GM19240 (cell line): ENCODE measurements around the gene ZSWIM5.
"Not testable (repeated sequence)": the region's sequence is repeated elsewhere in the genome, so short reads cannot be mapped to it uniquely, and the experiment has no call there.

Experiments
- DNase-seq: peaks from one replicate; pipeline ENCODE4 v3.0.0; 2011; ENCODE audit warnings: low spot score; ENCODE audit not compliant: insufficient read length

ZSWIM5 gene

DNA sequence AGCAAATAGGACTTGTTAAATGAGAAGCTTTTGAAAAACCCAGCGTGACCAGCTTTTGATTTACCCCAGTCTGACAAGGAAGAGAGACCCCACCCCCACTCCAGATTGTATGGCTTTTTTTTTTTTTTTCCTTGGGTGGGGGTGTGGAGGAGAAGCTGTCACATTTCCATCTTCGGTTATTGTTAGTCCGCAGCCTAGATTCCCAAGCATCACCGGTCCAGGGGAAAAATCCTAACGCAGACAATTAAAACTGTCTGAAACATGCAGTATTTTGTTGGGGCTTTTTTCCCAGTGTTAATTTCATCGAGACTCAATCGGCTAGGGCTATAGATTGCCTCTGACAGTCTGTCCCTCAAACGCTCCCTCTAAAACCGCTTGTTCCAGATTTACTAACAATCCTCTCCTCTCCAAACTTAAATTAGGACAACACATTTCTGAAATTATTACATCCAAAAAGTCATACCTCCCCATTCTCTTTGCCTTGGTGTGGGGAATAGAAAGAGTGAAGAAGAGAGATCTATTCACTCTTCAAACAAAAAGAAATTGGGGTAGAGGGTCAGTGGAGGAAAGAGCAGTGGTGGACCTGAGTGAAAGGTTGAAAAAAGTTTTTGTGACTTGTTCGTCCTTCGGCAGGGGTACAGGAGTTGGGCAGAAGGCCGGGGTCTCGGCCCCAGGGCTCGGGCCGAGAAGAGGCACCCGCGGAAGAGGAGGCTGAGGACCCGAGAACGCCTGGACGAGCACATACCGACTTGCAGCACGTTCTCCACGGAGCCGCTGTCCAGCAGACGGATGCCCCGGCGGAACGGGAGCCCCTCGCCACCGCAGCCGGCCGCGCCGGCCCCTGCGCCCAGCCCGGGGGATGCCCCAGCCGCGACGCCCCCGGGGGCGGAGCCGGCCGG, 1.1 kb downstream of the ZSWIM5 start:
- DNase-seq: no peak

- DNase-seq: no peak
These were observed 5.4 kb downstream of the ZSWIM5 start for GRCh38 chr1:45200906-45201500.

DNA sequence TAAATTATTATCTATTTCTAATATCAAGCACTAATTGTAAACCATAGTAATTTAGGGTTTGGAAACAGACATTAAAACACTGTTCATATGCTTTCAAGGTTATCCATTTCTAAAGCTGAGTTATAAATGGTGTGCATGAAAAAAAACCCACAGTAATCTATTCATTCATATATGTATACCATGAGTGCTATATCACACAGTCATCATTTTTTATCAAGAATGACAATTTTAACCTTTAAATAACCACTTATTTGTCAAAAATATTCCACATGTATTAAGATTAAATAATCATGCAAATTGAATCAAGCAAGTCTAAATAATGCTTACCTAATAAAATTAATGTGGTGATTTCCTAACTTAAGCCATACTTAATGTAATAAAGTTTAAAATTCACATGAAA, 6.0 kb downstream of the ZSWIM5 start:
- DNase-seq: no peak

DNA sequence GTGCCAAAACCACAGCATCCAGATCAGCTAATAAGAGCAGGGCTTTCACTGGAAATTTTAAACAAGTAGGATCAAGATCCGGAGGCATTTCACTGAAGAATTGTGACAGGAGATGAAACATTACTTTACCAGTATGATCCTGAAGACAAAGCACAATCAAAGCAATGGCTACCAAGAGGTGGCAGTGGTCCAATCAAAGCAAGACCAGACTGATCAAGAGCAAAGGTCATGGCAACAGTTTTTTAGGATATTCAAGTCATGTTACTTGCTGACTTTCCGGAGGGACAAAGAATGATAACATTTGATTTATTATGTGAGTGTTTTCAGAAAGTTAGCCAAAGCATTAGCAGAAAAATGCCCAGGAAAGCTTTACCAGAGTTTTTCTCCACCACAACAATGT, 8.2 kb downstream of the ZSWIM5 start:
- no peak for DNase-seq

- no peak for DNase-seq
These were observed 9.5 kb downstream of the ZSWIM5 start for GRCh38 chr1:45196863-45197262.

DNA sequence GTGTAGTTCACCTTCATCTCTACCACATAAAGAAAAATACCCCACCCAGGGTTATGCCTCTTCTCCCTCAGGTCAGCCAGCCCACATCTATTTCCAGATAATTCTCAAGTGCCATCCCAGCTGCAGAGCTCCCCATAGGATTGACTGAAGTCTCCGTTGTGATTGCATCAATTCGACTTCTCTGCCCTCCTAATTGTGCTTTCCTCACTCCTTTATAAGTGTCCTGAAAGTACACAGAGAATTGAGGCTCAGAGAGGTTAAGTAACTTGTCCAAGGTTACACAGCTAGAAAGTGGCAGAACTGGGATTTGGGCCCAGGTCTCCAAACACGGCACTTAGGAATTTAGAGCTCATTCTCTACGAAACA, 15.0 kb downstream of the ZSWIM5 start:
- no peak for DNase-seq

- no peak for DNase-seq
These were observed 18.7 kb downstream of the ZSWIM5 start for GRCh38 chr1:45187725-45188124.

DNA sequence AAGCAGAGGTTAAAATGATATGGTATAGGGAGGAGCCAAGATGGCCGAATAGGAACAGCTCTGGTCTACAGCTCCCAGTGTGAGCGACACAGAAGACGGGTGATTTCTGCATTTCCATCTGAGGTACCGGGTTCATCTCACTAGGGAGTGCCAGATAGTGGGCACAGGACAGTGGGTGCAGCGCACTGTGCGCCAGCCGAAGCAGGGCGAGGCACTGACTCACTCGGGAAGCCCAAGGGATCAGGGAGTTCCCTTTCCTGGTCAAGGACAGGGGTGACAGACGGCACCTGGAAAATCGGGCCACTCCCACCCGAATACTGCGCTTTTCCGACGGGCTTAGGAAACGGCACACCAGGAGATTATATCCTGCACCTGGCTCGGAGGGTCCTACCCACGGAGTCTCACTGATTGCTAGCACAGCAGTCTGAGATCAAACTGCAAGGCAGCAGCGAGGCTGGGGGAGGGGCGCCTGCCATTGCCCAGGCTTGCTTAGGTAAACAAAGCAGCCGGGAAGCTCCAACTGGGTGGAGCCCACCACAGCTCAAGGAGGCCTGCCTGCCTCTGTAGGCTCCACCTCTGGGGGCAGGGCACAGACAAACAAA, 26.4 kb downstream of the ZSWIM5 start:
- DNase-seq: not testable (repeated sequence)

- DNase-seq: no peak
These were observed 29.0 kb downstream of the ZSWIM5 start for GRCh38 chr1:45177452-45177851.

DNA sequence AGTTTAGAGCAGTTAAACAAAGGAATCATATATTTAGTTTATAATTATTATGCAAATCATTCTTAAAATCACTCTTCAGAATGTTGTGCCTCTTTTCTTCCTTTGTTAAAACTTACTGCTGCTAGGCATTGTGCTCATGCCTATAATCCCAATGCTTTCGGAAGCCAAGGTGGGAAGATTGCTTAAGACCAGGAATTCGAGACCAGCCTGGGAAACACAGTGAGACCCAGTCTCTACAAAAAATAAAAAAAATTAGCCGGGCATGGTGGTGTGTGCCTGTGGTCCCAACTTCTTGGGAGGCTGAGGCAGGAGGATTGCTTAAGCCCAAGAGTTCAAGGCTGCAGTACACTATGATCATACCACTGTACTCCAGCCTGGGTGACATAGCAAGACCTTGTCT, 33.6 kb downstream of the ZSWIM5 start:
- DNase-seq: no peak

GRCh38 chr1:45172005-45172404, 34.4 kb downstream of the ZSWIM5 start:
- no peak for DNase-seq

GRCh38 chr1:45171575-45171974, 34.8 kb downstream of the ZSWIM5 start:
- no peak for DNase-seq

- no peak for DNase-seq
These were observed 36.2 kb downstream of the ZSWIM5 start for GRCh38 chr1:45170151-45170742.

- not testable (repeated sequence) for DNase-seq
These were observed 38.5 kb downstream of the ZSWIM5 start for GRCh38 chr1:45167947-45168346.

GRCh38 chr1:45164307-45164706, 42.1 kb downstream of the ZSWIM5 start:
- not testable (repeated sequence) for DNase-seq

DNA sequence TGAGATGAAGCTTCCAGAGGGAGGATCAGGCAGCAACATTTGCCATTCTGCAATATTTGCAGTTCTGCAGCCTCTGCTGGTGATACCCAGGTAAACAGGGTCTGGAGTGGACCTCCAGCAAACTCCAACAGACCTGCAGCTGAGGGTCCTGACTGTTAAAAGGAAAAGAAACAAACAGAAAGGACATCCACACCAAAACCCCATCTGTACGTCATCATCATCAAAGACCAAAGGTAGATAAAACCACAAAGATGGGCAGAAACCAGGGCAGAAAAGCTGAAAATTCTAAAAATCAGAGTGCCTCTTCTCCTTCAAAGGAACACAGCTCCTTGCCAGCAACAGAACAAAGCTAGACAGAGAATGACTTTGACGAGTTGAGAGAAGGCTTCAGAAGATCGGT, 43.3 kb downstream of the ZSWIM5 start:
- not testable (repeated sequence) for DNase-seq

GRCh38 chr1:45162041-45163035, 44.1 kb downstream of the ZSWIM5 start:
- not testable (repeated sequence) for DNase-seq

DNA sequence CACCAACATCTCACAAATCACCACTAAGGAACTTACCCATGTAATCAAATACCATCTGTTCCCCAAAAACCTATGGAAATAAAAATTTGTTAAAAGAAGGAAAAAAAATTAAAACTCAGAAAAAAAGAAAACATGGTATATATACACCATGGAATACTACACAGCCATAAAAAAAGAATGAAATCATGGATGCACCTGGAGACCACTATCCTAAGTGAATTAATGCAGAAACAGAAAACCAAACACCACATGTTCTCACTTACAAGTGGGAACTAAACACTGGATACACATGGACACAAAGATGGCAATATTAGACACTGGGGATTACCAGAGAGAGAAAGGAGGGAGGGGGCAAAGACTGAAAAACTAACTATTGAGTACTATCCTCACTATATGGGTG, 50.4 kb downstream of the ZSWIM5 start:
- DNase-seq: no peak

DNA sequence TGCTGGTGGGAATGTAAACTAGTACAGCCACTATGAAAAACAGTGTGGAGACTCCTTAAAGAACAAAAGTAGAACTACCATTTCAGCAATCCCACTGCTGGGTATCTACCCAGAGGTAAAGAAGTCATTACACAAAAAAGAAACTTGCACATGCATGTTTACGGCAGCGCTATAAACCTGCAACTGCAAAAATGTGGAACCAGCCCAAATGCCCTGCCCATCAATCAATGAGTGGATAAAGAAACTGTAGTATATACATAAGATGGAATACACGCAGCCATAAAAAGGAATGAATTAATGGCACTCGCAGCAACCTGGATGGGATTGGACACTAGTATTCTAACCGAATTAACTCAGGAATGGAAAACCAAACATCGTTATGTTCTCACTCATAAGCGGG, 51.0 kb downstream of the ZSWIM5 start:
- DNase-seq: no peak

GRCh38 chr1:45152126-45152525, 54.3 kb downstream of the ZSWIM5 start:
- DNase-seq: no peak
